ENCODE results near the gene TTC21B.

Gene TTC21B

GRCh38 chr2:165920748-165921147 lies 32.8 kb downstream of the TTC21B start:
- no peak for DNase-seq

DNA sequence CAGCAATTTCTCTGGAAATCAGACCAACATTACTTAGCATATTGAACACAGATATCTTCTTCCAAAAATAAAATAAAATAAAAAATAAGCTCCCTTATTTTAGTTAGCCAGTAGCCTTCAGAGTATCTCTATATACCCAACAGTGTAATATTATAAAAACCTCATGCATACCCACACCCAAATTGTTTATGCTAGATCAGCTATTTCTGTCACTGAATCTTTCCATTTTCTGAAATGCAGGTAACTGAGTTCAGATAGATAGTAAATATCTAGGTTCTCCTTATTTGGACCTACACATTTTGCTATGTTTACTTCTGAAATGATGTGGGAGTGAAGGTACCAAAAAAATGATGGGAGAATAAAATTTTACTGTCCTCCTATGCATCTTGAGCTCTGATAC lies 39.9 kb downstream of the TTC21B start:
- no peak for DNase-seq

- no peak for DNase-seq
Measured at GRCh38 chr2:165911981-165912380, 41.6 kb downstream of the TTC21B start.

DNA sequence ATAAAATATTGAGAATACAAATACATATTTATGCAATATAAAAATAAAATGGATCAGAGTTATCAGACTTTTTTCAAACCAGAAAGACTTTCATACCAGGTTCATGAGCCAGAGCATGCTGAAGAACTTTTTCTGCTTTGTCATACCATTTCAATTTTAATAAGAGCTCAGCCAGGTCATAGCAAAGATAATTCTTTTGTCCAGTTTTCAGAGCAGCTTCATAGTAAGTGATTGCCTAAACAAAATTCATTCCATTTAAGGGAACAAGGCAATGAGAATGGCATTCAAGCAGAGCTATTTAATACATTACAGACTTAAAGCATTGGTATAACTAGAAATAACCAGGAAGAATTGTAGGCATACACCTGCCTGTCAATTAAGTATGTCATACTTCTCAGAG lies 42.3 kb downstream of the TTC21B start:
- no peak for DNase-seq

- DNase-seq: no peak
Measured at GRCh38 chr2:165909466-165909865, 44.1 kb downstream of the TTC21B start.

- no peak for DNase-seq
Measured at GRCh38 chr2:165905854-165906253, 47.7 kb downstream of the TTC21B start.

DNA sequence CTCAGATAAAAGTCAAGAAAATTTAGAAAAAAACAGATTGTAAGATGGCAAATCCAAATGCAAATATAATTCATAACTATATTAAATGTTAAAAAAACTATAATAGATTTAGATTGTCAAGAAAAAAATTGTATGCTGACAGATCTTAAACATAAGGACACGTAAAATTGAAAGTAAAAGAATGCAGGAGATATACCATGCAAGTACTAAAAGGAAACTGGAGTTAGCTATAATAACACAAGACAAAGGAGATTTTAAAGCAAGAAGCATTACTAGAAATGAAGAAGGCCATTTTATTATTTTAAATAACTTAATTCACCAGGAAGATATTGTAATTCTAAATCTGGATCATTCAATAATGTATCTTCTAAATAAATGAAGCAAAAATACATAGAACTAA lies 48.3 kb downstream of the TTC21B start:
- DNase-seq: no peak

GRCh38 chr2:165904432-165904831 lies 49.1 kb downstream of the TTC21B start:
- DNase-seq: no peak

- DNase-seq: no peak
Measured at GRCh38 chr2:165903406-165903805, 50.2 kb downstream of the TTC21B start.

- peak; percentile 26 for DNase-seq
Measured at GRCh38 chr2:165902934-165903333, 50.6 kb downstream of the TTC21B start.

DNA sequence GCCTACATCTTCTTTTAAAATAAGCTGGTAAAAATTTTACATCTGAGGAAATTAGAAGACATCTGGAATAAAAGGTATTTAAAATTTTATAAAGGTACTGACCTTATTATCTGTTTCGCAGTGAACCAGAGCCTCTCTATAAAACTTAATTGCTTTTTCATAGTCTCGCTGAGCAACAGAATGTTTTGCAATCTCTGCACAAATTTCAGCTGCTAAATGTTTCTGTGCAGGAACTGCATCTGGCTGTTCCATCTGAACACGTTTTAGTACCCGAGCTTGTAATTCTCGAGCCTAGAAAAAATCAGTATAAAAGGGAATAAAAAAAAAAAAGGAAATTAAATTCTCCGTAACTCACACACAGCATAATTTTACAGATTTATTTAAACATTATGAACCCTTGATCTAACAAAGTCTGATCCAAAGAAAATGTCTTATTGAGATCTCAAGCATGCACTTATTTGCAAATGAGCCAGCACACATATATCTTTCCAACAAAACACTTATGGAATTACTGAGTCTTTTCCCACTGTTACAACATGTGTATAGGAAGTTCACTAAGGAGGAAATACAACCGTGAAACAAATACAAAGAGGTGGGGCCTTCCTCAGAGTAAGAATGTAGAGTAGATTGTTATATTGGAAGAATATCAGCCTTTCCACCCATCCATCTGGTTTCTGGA lies 51.8 kb downstream of the TTC21B start:
- DNase-seq: no peak

DNA sequence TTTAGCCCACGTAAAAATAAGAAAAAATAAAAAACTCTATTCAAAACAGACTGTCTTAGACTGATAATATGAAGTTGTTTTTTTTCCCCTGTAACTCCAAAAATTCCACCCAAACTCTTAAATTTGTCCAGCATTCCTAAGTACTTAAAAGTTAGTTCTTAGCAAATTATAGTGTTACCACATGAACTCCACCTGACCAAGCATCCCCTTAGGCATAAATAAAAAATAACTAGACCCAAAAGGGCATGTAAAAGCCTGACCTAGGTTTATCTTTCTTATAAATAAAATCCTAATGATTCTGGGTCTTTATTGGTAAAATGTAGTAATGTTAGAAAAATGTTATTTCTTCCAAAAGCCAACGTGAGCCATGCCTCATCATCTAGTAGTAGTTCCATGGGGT lies 54.3 kb downstream of the TTC21B start:
- DNase-seq: no peak

- DNase-seq: no peak
Measured at GRCh38 chr2:165898381-165898780, 55.2 kb downstream of the TTC21B start.

GRCh38 chr2:165897726-165898125 lies 55.9 kb downstream of the TTC21B start:
- no peak for DNase-seq

GRCh38 chr2:165897074-165897473 lies 56.5 kb downstream of the TTC21B start:
- no peak for DNase-seq

- no peak for DNase-seq
Measured at GRCh38 chr2:165895974-165896373, 57.6 kb downstream of the TTC21B start.

DNA sequence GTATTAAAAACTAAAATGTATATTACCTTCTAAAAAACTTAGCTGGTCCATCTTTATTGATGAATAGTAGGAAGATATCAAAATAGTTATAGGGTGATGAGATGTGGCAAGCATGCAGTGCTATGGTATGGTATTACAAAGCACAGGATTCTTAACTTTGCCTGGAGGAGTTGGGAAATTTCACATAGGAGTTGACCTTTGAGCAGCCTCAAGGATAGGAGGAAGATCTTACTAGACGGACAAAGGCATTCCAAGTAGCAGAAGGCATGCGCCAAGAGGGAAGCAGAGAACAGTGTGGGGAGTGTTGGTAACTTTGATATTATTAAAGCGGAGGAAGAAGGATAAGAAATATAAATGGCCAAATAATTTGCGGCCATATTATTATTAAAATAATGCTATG lies 60.0 kb downstream of the TTC21B start:
- DNase-seq: no peak

- DNase-seq: no peak
Measured at GRCh38 chr2:165892526-165892925, 61.0 kb downstream of the TTC21B start.

GRCh38 chr2:165891943-165892342 lies 61.6 kb downstream of the TTC21B start:
- DNase-seq: no peak

DNA sequence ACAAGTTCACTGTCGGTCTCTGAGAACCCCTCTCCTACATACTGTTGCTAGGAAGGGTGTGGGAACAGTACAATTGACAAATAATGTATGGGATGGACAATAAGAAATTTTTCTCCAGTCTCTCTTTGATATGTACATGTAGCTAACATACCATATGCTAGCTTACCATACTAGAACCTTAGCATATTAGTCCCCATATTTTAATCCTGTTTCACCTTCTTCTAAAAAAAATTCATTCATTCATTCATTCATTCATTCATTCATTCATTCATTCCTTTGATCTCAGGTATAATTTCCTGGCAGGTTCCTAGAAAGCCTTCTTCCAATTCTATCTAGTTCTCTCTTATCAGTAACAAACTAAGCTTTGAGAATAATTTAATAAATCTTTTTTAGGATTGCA lies 62.2 kb downstream of the TTC21B start:
- no peak for DNase-seq

DNA sequence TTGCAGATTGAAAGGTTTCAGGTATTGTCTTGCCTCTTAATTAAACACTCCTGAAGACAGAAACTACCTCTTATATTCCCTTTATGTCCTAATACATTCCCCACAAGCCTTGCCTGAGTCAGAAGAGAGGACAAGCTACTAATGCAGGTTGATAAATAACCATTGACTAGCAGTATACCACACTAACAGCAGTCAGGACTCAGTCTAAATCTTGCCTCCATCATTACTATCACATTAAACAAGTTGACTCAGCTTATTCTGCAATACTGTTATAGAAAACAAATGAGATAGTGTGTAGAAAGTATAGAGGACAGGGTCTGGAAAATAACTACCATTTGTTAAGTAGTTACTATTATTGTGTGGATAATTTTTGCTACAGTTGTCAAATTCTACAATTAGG lies 63.8 kb downstream of the TTC21B start:
- no peak for DNase-seq

DNA sequence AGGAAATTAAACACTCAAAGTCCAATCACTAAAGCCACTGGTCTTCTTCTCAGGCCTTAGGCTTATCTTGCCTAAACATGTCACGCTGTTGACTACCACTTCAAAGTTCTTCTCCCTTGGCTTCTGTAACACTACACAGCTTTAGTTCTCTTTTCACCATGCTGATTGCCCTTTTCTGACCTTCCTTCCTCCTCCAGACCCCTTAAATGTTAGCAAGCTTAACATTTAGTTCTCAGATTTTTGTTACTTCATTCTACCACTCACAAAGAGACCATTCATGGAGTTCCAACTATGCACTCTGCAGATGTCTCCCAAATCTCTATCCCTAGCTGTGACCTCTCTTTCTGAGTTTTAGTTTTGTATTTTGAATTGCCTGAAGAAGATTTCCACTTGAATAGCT lies 64.4 kb downstream of the TTC21B start:
- no peak for DNase-seq

DNA sequence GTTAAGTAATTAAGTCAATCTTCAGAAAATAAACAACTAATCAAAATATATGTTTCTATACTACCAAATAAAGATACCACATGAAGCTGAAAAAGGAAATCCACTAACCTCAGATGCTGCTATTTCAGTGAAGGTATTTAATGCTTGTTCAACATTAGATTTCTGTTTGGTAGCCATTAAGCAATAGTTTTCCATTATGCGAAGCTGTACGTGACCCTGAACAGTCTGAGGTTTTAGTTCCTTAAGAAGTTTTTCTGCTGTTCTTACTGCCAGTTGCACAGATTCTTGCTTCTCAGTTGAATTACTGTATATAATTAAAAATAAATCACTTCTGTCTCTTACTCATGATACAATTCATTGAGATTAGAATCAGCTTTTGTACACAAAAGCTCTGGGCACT lies 65.4 kb downstream of the TTC21B start:
- no peak for DNase-seq

GRCh38 chr2:165886487-165887146 lies 67.0 kb downstream of the TTC21B start:
- no peak for DNase-seq
